CD8-positive, alpha-beta memory T cell (primary cell): ENCODE measurements around the gene NFU1. TPM values are rescaled to one million over a fixed set of nuclear protein-coding genes. Genes with fewer than 3 reads are reported as not detected.

Experiments
- CTCF ChIA-PET: fragments of 350-600 bp; sonication (Branson Sonifier 250); formaldehyde crosslinking; loops from one replicate; lab custom pipeline; 2021; ENCODE audit warnings: antibody characterized with exemption; lab: Charles Lee
- POLR2A ChIA-PET: fragments of 350-600 bp; sonication (Branson Sonifier 250); formaldehyde crosslinking; loops from one replicate; lab custom pipeline; 2021; ENCODE audit warnings: antibody characterized with exemption; lab: Charles Lee
- DNase-seq, 5 donors: peaks; one replicate each; pipeline versions ENCODE4 v3.0.0 to v3.0.0-alpha.2; 2020 to 2022; ENCODE audit warnings: mixed read lengths in 1 of 5
- H3K27ac ChIP-seq: one replicate; pipeline ENCODE4 v1.7.0; 2013; ENCODE audit warnings: low read depth, mild to moderate bottlenecking, low read length, moderate library complexity
- H3K27me3 ChIP-seq: 2 replicates; pipeline ENCODE4 v1.7.0; 2013; ENCODE audit warnings: low read length, mild to moderate bottlenecking; ENCODE audit not compliant: insufficient read depth, poor library complexity, severe bottlenecking
- H3K36me3 ChIP-seq: 2 replicates; pipeline ENCODE4 v1.7.0; 2013; ENCODE audit warnings: mild to moderate bottlenecking, low read length, moderate library complexity; ENCODE audit not compliant: insufficient read depth
- H3K4me1 ChIP-seq: 2 replicates; pipeline ENCODE4 v1.7.0; 2013; ENCODE audit warnings: mild to moderate bottlenecking, low read length, moderate library complexity; ENCODE audit not compliant: insufficient read depth
- H3K4me3 ChIP-seq: 2 replicates; pipeline ENCODE4 v1.7.0; 2013; ENCODE audit warnings: mild to moderate bottlenecking, low read length
- H3K9me3 ChIP-seq: 2 replicates; pipeline ENCODE4 v1.7.0; 2013; ENCODE audit warnings: mild to moderate bottlenecking, low read length
- H3K27ac Mint-ChIP-seq, 8 donors: one replicate each; pipeline ENCODE4 v1.8.0; 2020 to 2021; ENCODE audit warnings: mixed read lengths in 8 of 8, mild to moderate bottlenecking in 6 of 8, inconsistent platforms in 3 of 8, moderate library complexity in 3 of 8
- H3K27me3 Mint-ChIP-seq, 2 donors: one replicate each; pipeline ENCODE4 v1.8.0; 2020 to 2021; ENCODE audit warnings: mixed read lengths in 2 of 2, mild to moderate bottlenecking in 1 of 2, moderate library complexity in 1 of 2
- H3K36me3 Mint-ChIP-seq, 3 donors: one replicate each; pipeline ENCODE4 v1.8.0; 2020 to 2021; ENCODE audit warnings: mixed read lengths in 3 of 3, inconsistent platforms in 1 of 3, mild to moderate bottlenecking in 1 of 3
- H3K4me1 Mint-ChIP-seq, 3 donors: one replicate each; pipeline ENCODE4 v1.8.0; 2020 to 2021; ENCODE audit warnings: mixed read lengths in 3 of 3, inconsistent platforms in 1 of 3, mild to moderate bottlenecking in 1 of 3
- H3K4me3 Mint-ChIP-seq, 7 donors: one replicate each; pipeline ENCODE4 v1.8.0; 2020 to 2021; ENCODE audit warnings: mixed read lengths in 7 of 7, mild to moderate bottlenecking in 6 of 7, moderate library complexity in 4 of 7, inconsistent platforms in 2 of 7
- H3K9me3 Mint-ChIP-seq, 5 donors: one replicate each; pipeline ENCODE4 v1.8.0; 2020 to 2022; ENCODE audit warnings: mixed read lengths in 5 of 5, mild to moderate bottlenecking in 3 of 5, moderate library complexity in 2 of 5, inconsistent platforms in 1 of 5
- polyA plus RNA-seq: library from polyadenylated mRNA; unstranded; fragments of 300-500 nt; fragmentation: Illumina TruSeq; gene quantifications from one replicate; pipeline ENCODE4 v1.2.3, GENCODE V29; 2021
- total RNA-seq, 2 experiments: library from RNA; stranded (reverse); gene quantifications; one replicate each; pipeline ENCODE4 v1.2.3, GENCODE V29; 2021

The NFU1 gene
- total and polyA plus RNA-seq, 3 experiments from 2014 or later, result 40.4 to 78.3 (median 43.2) TPM

DNA sequence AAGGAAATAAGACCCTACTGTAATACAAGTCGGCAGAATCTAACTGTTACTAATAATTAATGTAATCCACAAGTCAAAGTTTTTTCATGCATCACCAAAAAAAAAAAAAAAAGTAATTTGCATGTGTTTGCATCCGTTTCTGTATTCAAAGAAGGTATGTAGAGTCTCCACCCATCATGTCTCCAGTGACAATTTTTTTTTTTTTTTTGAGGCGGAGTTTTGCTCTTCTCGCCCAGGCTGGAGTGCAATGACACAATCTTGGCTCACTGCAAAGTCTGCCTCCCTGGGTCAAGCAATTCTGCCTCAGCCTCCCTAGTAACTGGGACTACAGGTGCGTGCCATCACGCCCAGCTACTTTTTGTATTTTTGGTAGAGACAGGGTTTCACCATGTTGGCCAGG, 24.2 kb upstream of the NFU1 start:
- H3K27ac ChIP-seq, result no peak overlapping the region
- no peaks in the 10 kb centered on the region for H3K4me1 ChIP-seq
- peaks cover 7% of the 10 kb centered on the region for H3K36me3 ChIP-seq
- peaks cover 0 to 9% (median 7%) of the 10 kb centered on the region in 3 donors for H3K4me1 Mint-ChIP-seq
- peak overlapping the region in 1 of 8 donors; percentile 47 for H3K27ac Mint-ChIP-seq
- no peak overlapping the region for H3K4me3 Mint-ChIP-seq
- H3K27me3 Mint-ChIP-seq, result no peaks in the 10 kb centered on the region
- CTCF ChIA-PET, result no interaction called here
- no peaks in the 10 kb centered on the region for H3K27me3 ChIP-seq
- H3K4me3 ChIP-seq, result no peak overlapping the region
- DNase-seq, result no peak
- H3K9me3 Mint-ChIP-seq, result no peaks in the 10 kb centered on the region
- no peaks in the 10 kb centered on the region for H3K9me3 ChIP-seq
- peaks cover 0 to 50% (median 17%) of the 10 kb centered on the region in 3 donors for H3K36me3 Mint-ChIP-seq
- POLR2A ChIA-PET, result no interaction called here

DNA sequence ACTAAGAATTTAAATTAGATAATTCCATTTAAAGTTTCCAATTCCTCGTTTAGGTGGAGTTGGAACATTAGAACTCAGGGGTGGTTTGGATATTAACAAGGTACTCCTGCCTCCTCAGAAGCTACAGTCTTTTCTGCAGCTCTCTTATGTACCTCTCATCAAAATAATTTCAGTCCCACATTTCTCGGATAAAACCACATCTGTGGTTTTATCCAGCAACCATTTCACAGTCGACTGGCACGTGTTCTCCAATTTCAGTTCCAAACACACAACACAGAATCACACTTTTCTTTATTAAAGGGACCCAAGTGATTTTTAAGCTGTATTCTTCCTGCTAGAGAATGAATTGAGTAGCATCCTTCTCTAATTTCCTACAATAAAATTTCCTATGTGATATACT, 22.7 kb upstream of the NFU1 start:
- Histone ChIP-seq H3K4me1 (no peaks in the 10 kb centered on the region), H3K4me3 (no peak overlapping the region), H3K27ac (no peak overlapping the region), H3K9me3 (no peaks in the 10 kb centered on the region), H3K36me3 (no peaks in the 10 kb centered on the region), H3K27me3 (no peaks in the 10 kb centered on the region)
- Mint-ChIP-seq H3K27me3 (no peaks in the 10 kb centered on the region), H3K4me3 (no peak overlapping the region), H3K9me3 (no peaks in the 10 kb centered on the region), H3K4me1 (peaks cover 0 to 9% (median 9%) of the 10 kb centered on the region in 3 donors), H3K36me3 (peaks cover 0 to 35% (median 10%) of the 10 kb centered on the region in 3 donors), H3K27ac (peak overlapping the region in 6 of 8 donors; percentile 41 to 89 (median 64))
- ChIA-PET POLR2A (no interaction called here), CTCF (no interaction called here)
- DNase-seq, result no peak

DNA sequence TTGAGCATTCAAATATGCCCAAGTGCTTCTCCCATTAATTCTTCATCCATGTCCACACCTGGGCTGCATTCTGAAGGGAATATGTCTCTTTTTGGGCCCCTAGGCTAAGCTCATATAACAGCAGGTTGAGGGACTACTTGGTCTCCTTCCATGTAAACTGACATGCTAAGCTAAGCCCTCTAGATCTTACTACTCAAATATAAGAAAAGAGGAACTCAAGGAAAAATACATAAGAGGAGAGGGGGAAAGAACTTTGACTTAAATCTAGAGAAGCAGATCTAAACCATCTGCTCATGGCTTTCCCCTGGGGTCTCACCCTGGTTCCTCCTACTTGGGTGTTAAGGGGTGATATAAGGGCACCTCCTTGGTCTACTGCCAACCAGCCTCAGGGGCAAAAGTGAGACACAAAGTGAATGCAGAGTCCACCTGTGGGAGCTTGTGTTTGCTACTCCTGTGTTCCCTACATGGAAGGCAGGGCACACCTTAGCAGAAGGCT, 19.8 kb upstream of the NFU1 start:
- Mint-ChIP-seq H3K9me3 (no peaks in the 10 kb centered on the region), H3K36me3 (peaks cover 0 to 16% (median 5%) of the 10 kb centered on the region in 3 donors), H3K27me3 (no peaks in the 10 kb centered on the region), H3K4me3 (no peak overlapping the region), H3K27ac (peak overlapping the region in 7 of 8 donors; percentile 13 to 84 (median 65)), H3K4me1 (peaks cover 9 to 12% (median 9%) of the 10 kb centered on the region in 3 donors)
- ChIA-PET CTCF (interaction anchor here (1.0 kb wide), 1 partner anchor 20 kb away, joined by 3 read pairs; the partner anchor contains the start of gene NFU1), POLR2A (no interaction called here)
- no peak for DNase-seq
- no peak overlapping the region for H3K27ac ChIP-seq
- H3K27me3 ChIP-seq, result no peaks in the 10 kb centered on the region
- H3K4me3 ChIP-seq, result no peak overlapping the region
- H3K36me3 ChIP-seq, result no peaks in the 10 kb centered on the region
- no peaks in the 10 kb centered on the region for H3K4me1 ChIP-seq
- H3K9me3 ChIP-seq, result no peaks in the 10 kb centered on the region

DNA sequence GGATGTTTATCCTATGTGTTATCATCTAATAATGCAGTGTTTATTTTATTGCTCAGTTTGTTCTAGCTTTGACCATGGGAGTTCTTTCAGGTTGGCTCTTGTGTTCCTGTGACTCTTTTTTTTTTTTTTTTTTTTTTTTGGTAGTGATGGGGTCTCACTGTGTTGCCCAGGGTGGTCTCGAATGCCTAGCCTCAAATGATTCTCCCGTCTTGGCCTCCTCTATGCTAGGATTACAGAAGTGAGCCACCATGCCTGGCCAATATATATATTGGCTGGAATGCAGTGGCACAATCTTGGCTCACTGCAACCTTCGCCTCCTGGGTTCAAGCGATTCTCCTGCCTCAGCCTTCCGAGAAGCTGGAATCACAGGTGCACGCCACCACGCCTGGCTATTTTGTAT, 18.9 kb upstream of the NFU1 start:
- Mint-ChIP-seq H3K9me3 (no peaks in the 10 kb centered on the region), H3K27me3 (no peaks in the 10 kb centered on the region), H3K36me3 (peaks cover 0 to 10% (median 4%) of the 10 kb centered on the region in 3 donors), H3K27ac (peak overlapping the region in 3 of 8 donors; percentile 55 to 87 (median 60)), H3K4me3 (no peak overlapping the region), H3K4me1 (peaks cover 7 to 10% (median 9%) of the 10 kb centered on the region in 3 donors)
- no peak overlapping the region for H3K27ac ChIP-seq
- no peaks in the 10 kb centered on the region for H3K27me3 ChIP-seq
- H3K9me3 ChIP-seq, result no peaks in the 10 kb centered on the region
- ChIA-PET POLR2A (interaction anchor here (0.6 kb wide), 1 partner anchor 498 kb away, joined by 4 read pairs; no protein-coding TSS in a partner anchor), CTCF (no interaction called here)
- H3K4me3 ChIP-seq, result no peak overlapping the region
- H3K36me3 ChIP-seq, result no peaks in the 10 kb centered on the region
- H3K4me1 ChIP-seq, result no peaks in the 10 kb centered on the region
- no peak for DNase-seq

DNA sequence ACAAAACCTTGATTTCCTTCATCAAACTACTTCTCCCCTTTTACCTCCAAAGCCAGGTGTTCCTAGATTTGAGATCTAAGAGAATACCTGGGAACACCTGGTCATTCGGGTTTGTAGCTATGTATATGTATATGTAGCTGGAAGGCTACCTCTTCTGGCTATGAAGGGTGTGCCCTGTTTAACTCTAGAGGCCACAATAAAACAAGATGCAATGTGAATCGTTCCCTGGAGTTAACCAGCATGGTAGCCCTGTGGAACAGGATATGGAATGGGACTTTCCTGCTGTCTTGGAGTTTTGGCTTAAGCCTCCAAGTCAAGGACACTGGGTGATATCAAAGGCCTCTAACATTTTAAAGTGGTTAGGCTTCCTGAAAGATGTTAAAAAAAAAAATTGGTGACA, 17.7 kb upstream of the NFU1 start:
- Histone ChIP-seq H3K4me3 (no peak overlapping the region), H3K4me1 (no peaks in the 10 kb centered on the region), H3K9me3 (no peaks in the 10 kb centered on the region), H3K27ac (no peak overlapping the region), H3K27me3 (no peaks in the 10 kb centered on the region), H3K36me3 (no peaks in the 10 kb centered on the region)
- CTCF ChIA-PET, result no interaction called here
- no peak for DNase-seq
- Mint-ChIP-seq H3K36me3 (peaks cover 0 to 4% (median 4%) of the 10 kb centered on the region in 3 donors), H3K4me3 (no peak overlapping the region), H3K4me1 (peaks cover 7 to 9% (median 9%) of the 10 kb centered on the region in 3 donors), H3K9me3 (no peaks in the 10 kb centered on the region), H3K27ac (peak overlapping the region in 1 of 8 donors; percentile 29), H3K27me3 (no peaks in the 10 kb centered on the region)
- POLR2A ChIA-PET, result no interaction called here

DNA sequence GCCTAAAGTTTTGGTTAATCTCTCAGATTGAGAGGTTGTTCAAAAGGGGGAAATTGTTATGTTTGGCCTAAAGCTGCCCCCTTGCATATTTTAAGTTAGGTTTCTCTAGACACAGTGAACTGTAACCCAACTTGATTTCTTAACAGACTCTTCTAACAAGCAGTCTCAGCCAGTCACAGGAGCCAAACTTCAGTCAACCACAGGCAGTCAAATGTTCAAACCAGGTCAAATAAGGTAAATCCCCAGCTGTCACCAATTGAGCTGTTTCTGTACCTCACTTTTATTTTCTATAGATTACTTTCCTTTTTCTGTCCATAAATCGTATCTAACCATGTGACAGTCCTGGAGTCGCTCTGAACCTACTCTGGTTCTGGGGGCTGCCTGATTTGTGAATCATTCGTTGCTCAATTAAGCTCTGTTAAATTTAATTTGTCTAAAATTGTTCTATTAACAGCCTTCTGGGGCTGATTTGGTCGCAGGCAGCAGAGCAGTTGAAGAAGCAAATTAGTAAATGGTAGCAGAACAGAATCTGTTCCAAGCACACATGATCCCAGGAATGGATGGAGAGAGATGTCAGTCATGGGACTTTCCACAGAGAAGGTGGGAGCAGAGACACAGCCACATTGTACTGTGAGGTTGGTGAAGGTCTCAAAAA, 16.4 kb upstream of the NFU1 start:
- no peak overlapping the region for H3K4me3 ChIP-seq
- Mint-ChIP-seq H3K27ac (peak overlapping the region in 6 of 8 donors; percentile 10 to 80 (median 34)), H3K4me3 (no peak overlapping the region), H3K4me1 (peaks cover 7 to 9% (median 8%) of the 10 kb centered on the region in 3 donors), H3K36me3 (peaks cover 0 to 6% (median 0%) of the 10 kb centered on the region in 3 donors), H3K9me3 (no peaks in the 10 kb centered on the region), H3K27me3 (no peaks in the 10 kb centered on the region)
- H3K4me1 ChIP-seq, result no peaks in the 10 kb centered on the region
- H3K36me3 ChIP-seq, result no peaks in the 10 kb centered on the region
- no peaks in the 10 kb centered on the region for H3K9me3 ChIP-seq
- no peaks in the 10 kb centered on the region for H3K27me3 ChIP-seq
- ChIA-PET CTCF (interaction anchor here (1.2 kb wide), 1 partner anchor 16 kb away, joined by 7 read pairs; the partner anchor contains the start of gene NFU1), POLR2A (no interaction called here)
- no peak overlapping the region for H3K27ac ChIP-seq
- no peak for DNase-seq

DNA sequence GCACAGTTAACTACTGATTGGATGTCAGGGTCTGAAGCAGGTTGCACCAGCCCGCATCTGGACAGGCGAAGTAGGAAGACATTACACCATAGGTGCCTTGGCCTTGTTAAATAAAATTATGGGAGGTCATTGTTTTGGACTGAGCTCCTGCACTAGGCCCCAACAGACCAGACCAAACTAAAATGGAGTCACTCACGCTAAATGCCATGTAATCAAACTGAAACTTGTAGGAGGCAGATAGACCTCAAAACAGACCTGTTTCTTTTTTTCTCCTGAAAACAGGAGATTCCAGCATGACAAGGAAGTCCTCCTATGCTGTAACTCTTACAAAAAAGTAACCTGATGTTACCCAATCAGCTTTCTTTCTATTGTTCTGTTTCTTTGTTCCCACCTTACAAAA, 15.5 kb upstream of the NFU1 start:
- Mint-ChIP-seq H3K9me3 (no peaks in the 10 kb centered on the region), H3K36me3 (peaks cover 0 to 11% (median 0%) of the 10 kb centered on the region in 3 donors), H3K27ac (peak overlapping the region in 2 of 8 donors; percentile 33 to 72), H3K27me3 (no peaks in the 10 kb centered on the region), H3K4me3 (no peak overlapping the region), H3K4me1 (peaks cover 7 to 9% (median 8%) of the 10 kb centered on the region in 3 donors)
- H3K4me3 ChIP-seq, result no peak overlapping the region
- H3K27ac ChIP-seq, result no peak overlapping the region
- DNase-seq, result no peak
- H3K27me3 ChIP-seq, result no peaks in the 10 kb centered on the region
- H3K9me3 ChIP-seq, result no peaks in the 10 kb centered on the region
- POLR2A ChIA-PET, result no interaction called here
- no peaks in the 10 kb centered on the region for H3K36me3 ChIP-seq
- H3K4me1 ChIP-seq, result no peaks in the 10 kb centered on the region
- CTCF ChIA-PET, result no interaction called here

DNA sequence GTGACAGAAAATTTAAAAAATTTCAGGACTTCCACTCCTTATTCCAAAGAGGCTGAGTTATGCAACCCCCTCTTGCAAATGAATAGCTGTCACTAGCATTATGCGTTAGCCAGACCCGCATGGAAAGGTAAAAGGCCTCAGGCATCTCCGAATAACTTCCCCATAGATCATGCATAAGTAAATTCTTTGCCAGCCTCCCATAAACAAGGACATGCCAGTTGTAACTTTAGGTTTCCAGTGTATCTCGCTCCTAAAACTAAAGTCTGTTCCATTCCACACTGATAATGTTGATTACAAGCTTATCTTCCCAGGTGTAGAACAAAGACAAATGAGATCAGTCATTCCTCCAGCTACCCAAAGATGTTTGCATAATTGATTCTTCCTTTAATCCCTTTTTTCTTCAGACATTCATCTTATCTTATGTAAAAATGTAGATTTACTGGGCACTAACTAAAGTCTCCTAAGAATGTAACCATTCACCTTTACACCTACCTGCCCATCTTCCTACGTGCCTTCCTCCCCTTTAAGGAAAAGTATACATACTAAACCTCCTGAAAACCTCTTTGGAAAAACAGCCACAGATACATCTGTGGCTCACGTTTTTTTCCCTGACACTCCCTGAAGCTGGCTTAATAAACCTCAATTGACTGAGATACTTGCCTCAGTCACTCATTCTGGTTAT, 13.6 kb upstream of the NFU1 start:
- H3K27me3 Mint-ChIP-seq, result no peaks in the 10 kb centered on the region

More for the DNA sequence above, 13.6 kb upstream of the NFU1 start:
- Mint-ChIP-seq H3K4me1 (peaks cover 2 to 9% (median 4%) of the 10 kb centered on the region in 3 donors), H3K36me3 (peaks cover 0 to 14% (median 0%) of the 10 kb centered on the region in 3 donors), H3K27ac (no peak overlapping the region), H3K4me3 (no peak overlapping the region), H3K9me3 (no peaks in the 10 kb centered on the region)
- Histone ChIP-seq H3K36me3 (no peaks in the 10 kb centered on the region), H3K4me1 (no peaks in the 10 kb centered on the region), H3K9me3 (no peaks in the 10 kb centered on the region), H3K27me3 (no peaks in the 10 kb centered on the region), H3K4me3 (no peak overlapping the region), H3K27ac (no peak overlapping the region)
- DNase-seq, result no peak
- ChIA-PET CTCF (no interaction called here), POLR2A (no interaction called here)
